Hematopoietic multipotent progenitor cell treated with erythropoietin and hydrocortisone succinate and interleukin-3 and kit ligand, for 6 days (in vitro differentiated cells): ENCODE measurements around the gene WDR90.

ENCODE experiments used
- DNase-seq: peaks from one replicate; pipeline ENCODE4 v3.0.0-alpha.2; 2015

The WDR90 gene

GRCh38 chr16:626787-627453 is 22.2 kb upstream of the WDR90 start:
- DNase-seq = no peak

GRCh38 chr16:627454-628239 is 21.5 kb upstream of the WDR90 start:
- no peak for DNase-seq

- DNase-seq = no peak
These were observed 20.7 kb upstream of the WDR90 start for GRCh38 chr16:628321-629061.

- DNase-seq = no peak
These were observed 19.9 kb upstream of the WDR90 start for GRCh38 chr16:629185-629832.

GRCh38 chr16:629833-630248 is 19.3 kb upstream of the WDR90 start:
- DNase-seq = no peak

- DNase-seq = no peak
These were observed 18.8 kb upstream of the WDR90 start for GRCh38 chr16:630249-630814.

GRCh38 chr16:630815-631405 is 18.3 kb upstream of the WDR90 start, which contains the start of gene WFIKKN1:
Gene WFIKKN1 (plus strand): TSS chr16:630985. CDS start chr16:631254, 269 bp downstream.
- no peak for DNase-seq

GRCh38 chr16:631808-632358 is 17.3 kb upstream of the WDR90 start:
- DNase-seq = no peak

- no peak for DNase-seq
These were observed 16.5 kb upstream of the WDR90 start for GRCh38 chr16:632486-633335.

GRCh38 chr16:633336-634050 is 15.7 kb upstream of the WDR90 start:
- DNase-seq = no peak

GRCh38 chr16:634051-634670 is 15.0 kb upstream of the WDR90 start:
- DNase-seq = no peak

- DNase-seq = no peak
These were observed 14.2 kb upstream of the WDR90 start for GRCh38 chr16:634996-635395.

GRCh38 chr16:635573-636205 is 13.5 kb upstream of the WDR90 start:
- DNase-seq = no peak

- DNase-seq = peak; percentile 98
These were observed 12.7 kb upstream of the WDR90 start, which contains the start of gene METTL26 for GRCh38 chr16:636206-637080. Gene METTL26 (minus strand): TSS chr16:636305. CDS start chr16:636290, 15 bp downstream.

- peak; percentile 95 for DNase-seq
These were observed 11.8 kb upstream of the WDR90 start for GRCh38 chr16:637081-638018.

- no peak for DNase-seq
These were observed 11.1 kb upstream of the WDR90 start for GRCh38 chr16:638034-638543.

- no peak for DNase-seq
These were observed 10.3 kb upstream of the WDR90 start for GRCh38 chr16:638836-639235.
